A673 (cell line): Measurements from ENCODE around the gene CBY2. TPM values are rescaled to one million over a fixed set of nuclear protein-coding genes. Genes with fewer than 3 reads are reported as not detected.
"Not testable (repeated sequence)": the region's sequence is repeated elsewhere in the genome, so short reads cannot be mapped to it uniquely, and the experiment has no call there.

Experiments
- BruUV-seq: library from RNA; stranded (reverse); fragments of 400-500 nt; replicated peaks from 2 replicates; lab custom pipeline; 2021; lab: Mats Ljungman, UMichigan
- CTCF ChIA-PET: fragments of 300-600 bp; sonication (Branson Sonifier 250); formaldehyde crosslinking; loops from one replicate; lab custom pipeline; 2022; ENCODE audit warnings: antibody characterized with exemption; lab: Charles Lee
- POLR2A ChIA-PET: fragments of 300-600 bp; sonication (Branson Sonifier 250); formaldehyde crosslinking; loops from one replicate; lab custom pipeline; 2022; ENCODE audit warnings: antibody characterized with exemption; ENCODE audit not compliant: low non-redundant PET; lab: Charles Lee
- DNase-seq: peaks from one replicate; pipeline ENCODE4 v3.0.0-alpha.2; 2015; ENCODE audit warnings: low spot score
- H3K27ac ChIP-seq: fragments of 200-600 bp; sonication (generic); 2 replicates; pipeline ENCODE4 v1.5.1; 2016; ENCODE audit warnings: mixed run types, low read depth, mild to moderate bottlenecking, mixed read lengths, antibody characterized with exemption, low read length; ENCODE audit not compliant: poor library complexity, severe bottlenecking
- H3K27me3 ChIP-seq: fragments of 200-600 bp; sonication (generic); replicated peaks from 2 replicates; pipeline ENCODE4 v1.6.1; 2017; ENCODE audit warnings: mixed run types, low read depth, mild to moderate bottlenecking, mixed read lengths, antibody characterized with exemption, low read length; ENCODE audit not compliant: insufficient read depth, poor library complexity
- H3K36me3 ChIP-seq: fragments of 200-600 bp; sonication (generic); 2 replicates; pipeline ENCODE4 v1.6.1; 2016; ENCODE audit warnings: mixed run types, mild to moderate bottlenecking, mixed read lengths, antibody characterized with exemption, low read length; ENCODE audit not compliant: insufficient read depth, poor library complexity, severe bottlenecking
- H3K4me1 ChIP-seq: fragments of 200-600 bp; sonication (generic); 2 replicates; pipeline ENCODE4 v1.6.1; 2017; ENCODE audit warnings: mixed run types, mild to moderate bottlenecking, mixed read lengths, antibody characterized with exemption, low read length; ENCODE audit not compliant: insufficient read depth, poor library complexity, severe bottlenecking
- H3K4me3 ChIP-seq: fragments of 200-600 bp; sonication (generic); 2 replicates; pipeline ENCODE4 v1.5.1; 2016; ENCODE audit warnings: low read depth, mixed run types, mild to moderate bottlenecking, mixed read lengths, low read length; ENCODE audit not compliant: poor library complexity, severe bottlenecking
- H3K9me3 ChIP-seq: fragments of 200-600 bp; sonication (generic); 2 replicates; pipeline ENCODE4 v1.6.1; 2016; ENCODE audit warnings: mixed run types, low read depth, mild to moderate bottlenecking, mixed read lengths, antibody characterized with exemption, low read length; ENCODE audit not compliant: poor library complexity, severe bottlenecking
- EZH2 ChIP-seq: fragments of 200-600 bp; sonication (generic); IDR thresholded peaks from 2 replicates; pipeline ENCODE4 v1.6.1; 2017; ENCODE audit warnings: borderline replicate concordance, low read depth, mild to moderate bottlenecking, mixed read lengths, antibody characterized with exemption, low read length; ENCODE audit not compliant: poor library complexity, severe bottlenecking
- intact Hi-C: fragments of 100-400 bp; cut with micrococcal nuclease; formaldehyde crosslinking; loops from one replicate; pipeline ENCODE4 v1.10.0; 2022; ENCODE audit not compliant: unreplicated experiment
- total RNA-seq: library from RNA; stranded (reverse); gene quantifications from 2 replicates; pipeline ENCODE4 v1.2.3, GENCODE V29; 2021
- TF ChIP-seq, protein P1 (sequence below): fragments of 300-800, 200-600 bp; sonication (generic); conservative IDR thresholded peaks from 2 replicates; pipeline ENCODE4 v1.5.1; 2017; ENCODE audit warnings: low read depth, mild to moderate bottlenecking, antibody characterized with exemption, low read length, moderate library complexity, mixed read lengths

The CBY2 gene
- total RNA-seq, 1 experiment from 2014 or later, result not detected

DNA sequence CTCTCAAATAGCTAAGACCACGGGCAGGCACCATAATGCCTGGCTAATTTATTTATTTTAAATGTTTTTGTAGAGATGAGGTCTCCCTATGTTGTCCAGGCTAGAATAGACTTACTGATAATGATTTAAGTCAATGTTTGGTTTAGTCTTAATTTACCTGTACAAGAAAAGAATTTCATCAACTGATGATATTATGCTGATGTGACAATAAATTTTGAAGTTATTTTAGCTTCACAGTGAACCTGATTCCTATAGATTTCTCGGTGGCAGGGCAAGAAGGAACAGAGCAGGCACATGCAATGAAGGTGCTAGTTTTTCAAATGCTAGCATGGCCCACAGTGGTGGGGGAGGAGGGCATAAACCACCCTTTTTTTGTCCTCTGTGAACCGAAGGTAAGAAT is 42.6 kb upstream of the CBY2 start:
- DNase-seq, result no peak
- no peak for TF ChIP-seq EZH2
- TF ChIP-seq, protein P1, sequence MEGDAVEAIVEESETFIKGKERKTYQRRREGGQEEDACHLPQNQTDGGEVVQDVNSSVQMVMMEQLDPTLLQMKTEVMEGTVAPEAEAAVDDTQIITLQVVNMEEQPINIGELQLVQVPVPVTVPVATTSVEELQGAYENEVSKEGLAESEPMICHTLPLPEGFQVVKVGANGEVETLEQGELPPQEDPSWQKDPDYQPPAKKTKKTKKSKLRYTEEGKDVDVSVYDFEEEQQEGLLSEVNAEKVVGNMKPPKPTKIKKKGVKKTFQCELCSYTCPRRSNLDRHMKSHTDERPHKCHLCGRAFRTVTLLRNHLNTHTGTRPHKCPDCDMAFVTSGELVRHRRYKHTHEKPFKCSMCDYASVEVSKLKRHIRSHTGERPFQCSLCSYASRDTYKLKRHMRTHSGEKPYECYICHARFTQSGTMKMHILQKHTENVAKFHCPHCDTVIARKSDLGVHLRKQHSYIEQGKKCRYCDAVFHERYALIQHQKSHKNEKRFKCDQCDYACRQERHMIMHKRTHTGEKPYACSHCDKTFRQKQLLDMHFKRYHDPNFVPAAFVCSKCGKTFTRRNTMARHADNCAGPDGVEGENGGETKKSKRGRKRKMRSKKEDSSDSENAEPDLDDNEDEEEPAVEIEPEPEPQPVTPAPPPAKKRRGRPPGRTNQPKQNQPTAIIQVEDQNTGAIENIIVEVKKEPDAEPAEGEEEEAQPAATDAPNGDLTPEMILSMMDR, result no peak
- no peaks in the 10 kb centered on the region for H3K4me1 ChIP-seq
- H3K27me3 ChIP-seq, result no peaks in the 10 kb centered on the region
- POLR2A ChIA-PET, result no interaction called here
- BruUV-seq, result no TSS peak
- no peak overlapping the region for H3K4me3 ChIP-seq
- no peaks in the 10 kb centered on the region for H3K9me3 ChIP-seq
- intact Hi-C loops, result no loop called here
- H3K27ac ChIP-seq, result no peak overlapping the region
- CTCF ChIA-PET, result no interaction called here
- no peaks in the 10 kb centered on the region for H3K36me3 ChIP-seq

DNA sequence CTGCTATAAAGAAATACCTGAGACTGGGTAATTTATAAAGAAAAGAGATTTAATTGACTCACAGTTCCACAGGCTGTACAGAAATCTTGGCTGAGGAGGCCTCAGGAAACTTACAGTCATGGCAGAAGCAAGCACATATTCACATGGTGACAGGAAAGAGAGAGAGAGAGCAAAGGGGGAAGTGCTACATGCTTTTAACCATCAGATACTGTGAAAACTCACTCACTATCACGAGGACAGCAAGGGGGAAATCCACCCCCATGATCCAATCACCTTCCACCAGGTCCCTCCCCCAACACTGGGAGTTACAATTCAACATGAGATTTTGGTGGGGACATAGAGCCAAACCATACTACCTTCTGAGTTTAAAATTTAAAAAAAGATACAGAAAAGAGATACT is 41.7 kb upstream of the CBY2 start:
- POLR2A ChIA-PET, result not testable (repeated sequence)

GRCh38 chr13:45662162-45662561 is 40.0 kb upstream of the CBY2 start:
- BruUV-seq, result no TSS peak
- H3K27ac ChIP-seq, result no peak overlapping the region
- intact Hi-C loops, result no loop called here
- CTCF ChIA-PET, result no interaction called here
- H3K4me3 ChIP-seq, result no peak overlapping the region
- no peaks in the 10 kb centered on the region for H3K27me3 ChIP-seq
- no peaks in the 10 kb centered on the region for H3K9me3 ChIP-seq
- no peak for TF ChIP-seq EZH2
- TF ChIP-seq, protein P1, result no peak
- H3K4me1 ChIP-seq, result no peaks in the 10 kb centered on the region
- POLR2A ChIA-PET, result no interaction called here
- no peaks in the 10 kb centered on the region for H3K36me3 ChIP-seq
- no peak for DNase-seq

More for the DNA sequence above, 41.7 kb upstream of the CBY2 start:
- intact Hi-C loops, H3K36me3 ChIP-seq, H3K27ac ChIP-seq, H3K4me1 ChIP-seq, DNase-seq, H3K27me3 ChIP-seq, H3K9me3 ChIP-seq, CTCF ChIA-PET, H3K4me3 ChIP-seq, BruUV-seq: not testable (repeated sequence)

DNA sequence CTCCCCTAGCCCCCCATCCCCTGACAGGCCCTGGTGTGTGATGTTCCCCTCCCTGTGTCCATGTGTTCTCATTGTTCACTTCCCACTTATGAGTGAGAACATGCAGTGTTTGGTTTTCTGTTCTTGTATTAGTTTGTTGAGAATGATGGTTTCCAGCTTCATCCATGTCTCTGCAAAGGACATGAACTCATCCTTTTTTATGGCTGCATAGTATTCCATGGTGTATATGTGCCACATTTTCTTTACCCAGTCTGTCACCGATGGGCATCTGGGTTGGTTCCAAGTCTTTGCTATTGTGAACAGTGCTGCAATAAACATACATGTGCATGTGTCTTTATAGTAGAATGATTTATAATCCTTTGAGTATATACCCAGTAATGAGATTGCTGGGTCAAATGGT is 39.2 kb upstream of the CBY2 start:
- H3K4me1 ChIP-seq, POLR2A ChIA-PET, DNase-seq, H3K27ac ChIP-seq, H3K36me3 ChIP-seq, intact Hi-C loops, H3K27me3 ChIP-seq, H3K9me3 ChIP-seq, CTCF ChIA-PET, BruUV-seq, H3K4me3 ChIP-seq: not testable (repeated sequence)

DNA sequence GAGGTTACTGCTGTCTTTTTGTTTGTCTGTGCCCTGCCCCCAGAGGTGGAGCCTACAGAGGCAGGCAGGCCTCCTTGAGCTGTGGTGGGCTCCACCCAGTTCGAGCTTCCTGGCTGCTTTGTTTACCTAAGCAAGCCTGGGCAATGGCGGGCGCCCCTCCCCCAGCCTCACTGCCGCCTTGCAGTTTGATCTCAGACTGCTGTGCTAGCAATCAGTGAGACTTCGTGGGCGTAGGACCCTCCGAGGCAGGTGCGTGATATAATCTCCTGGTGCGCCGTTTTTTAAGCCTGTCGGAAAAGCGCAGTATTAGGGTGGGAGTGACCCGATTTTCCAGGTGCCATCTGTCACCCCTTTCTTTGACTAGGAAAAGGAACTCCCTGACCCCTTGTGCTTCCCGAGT is 32.5 kb upstream of the CBY2 start:
- BruUV-seq, result not testable (repeated sequence)

More for the DNA sequence above, 32.5 kb upstream of the CBY2 start:
- intact Hi-C loops, POLR2A ChIA-PET, H3K27me3 ChIP-seq, H3K9me3 ChIP-seq, H3K4me1 ChIP-seq, DNase-seq, H3K36me3 ChIP-seq, H3K27ac ChIP-seq, H3K4me3 ChIP-seq, CTCF ChIA-PET: not testable (repeated sequence)
